ENCODE results near the gene COMMD9.

The COMMD9 gene

DNA sequence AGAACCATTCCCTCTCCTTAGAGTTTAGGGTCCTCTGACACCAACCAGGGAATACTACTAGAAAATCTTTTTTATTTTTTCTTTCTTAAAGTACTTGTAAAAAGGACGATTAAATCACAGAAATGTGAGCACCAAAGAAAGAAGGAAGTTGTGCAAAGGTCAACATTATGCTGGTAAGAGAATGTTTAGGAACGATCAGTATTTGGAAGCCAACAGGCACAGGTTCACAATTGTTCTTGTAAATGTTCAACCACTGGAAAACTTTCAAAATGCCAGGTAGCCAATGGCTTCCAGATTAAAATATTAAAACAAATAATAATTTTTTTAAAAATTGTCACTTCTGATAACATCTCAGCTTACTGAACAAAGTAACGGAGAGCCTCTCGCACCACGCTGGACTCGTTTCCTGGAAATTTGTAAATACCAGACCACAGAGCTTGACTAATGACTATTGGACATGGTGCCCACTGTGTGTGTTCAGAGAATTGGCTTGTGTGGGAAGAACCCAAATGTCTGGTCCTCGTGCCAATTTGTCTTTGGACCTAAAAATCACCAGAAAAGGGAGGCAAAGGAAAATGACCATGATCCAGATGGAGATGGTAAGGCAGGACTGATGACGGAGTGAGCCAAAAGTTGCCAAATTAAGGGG is 20.8 kb downstream of the COMMD9 start:
- no peaks in the 10 kb centered on the region for H4K20me1 ChIP-seq (ENCODE audit: insufficient read depth, low read length)
- H3K27ac ChIP-seq (ENCODE audit: low read length): no peak overlapping the region
- no peak overlapping the region for H3K4me2 ChIP-seq (ENCODE audit: low read depth, low read length)
- no peak for TF ChIP-seq EZH2 (optimal IDR thresholded peaks at IDR 0.05; ENCODE audit: low read depth, low read length)
- TF ChIP-seq CTCF (IDR thresholded peaks at IDR 0.05; ENCODE audit: low read length): no peak
- TF ChIP-seq EZH2phosphoT487 (IDR thresholded peaks at IDR 0.05; ENCODE audit: low read length): no peak
- H3K9me3 ChIP-seq (replicated peaks; ENCODE audit: insufficient read depth, low read length): no peaks in the 10 kb centered on the region
- H3K4me1 ChIP-seq (ENCODE audit: low read length): no peaks in the 10 kb centered on the region
- H3K4me3 ChIP-seq (ENCODE audit: low read length): no peak overlapping the region
- no peak overlapping the region for H2AFZ ChIP-seq (ENCODE audit: low read length)
- H3K79me2 ChIP-seq (ENCODE audit: low read length): no peaks in the 10 kb centered on the region
- no peaks in the 10 kb centered on the region for H3K9me2 ChIP-seq (replicated peaks; ENCODE audit: insufficient read depth, low read length)
- no peaks in the 10 kb centered on the region for H3K27me3 ChIP-seq (replicated peaks; ENCODE audit: insufficient read depth, low read length)
- H3K36me3 ChIP-seq (replicated peaks; ENCODE audit: insufficient read depth, low read length): no peaks in the 10 kb centered on the region
- no peaks in the 10 kb centered on the region for H3F3A ChIP-seq (ENCODE audit: insufficient read depth, low read length)
- H3K9ac ChIP-seq (ENCODE audit: low read length): no peak overlapping the region
- no peak for DNase-seq

- Histone ChIP-seq H2AFZ (ENCODE audit: low read length) (no peak overlapping the region), H3K4me1 (ENCODE audit: low read length) (no peaks in the 10 kb centered on the region), H3K27me3 (replicated peaks; ENCODE audit: insufficient read depth, low read length) (no peaks in the 10 kb centered on the region), H4K20me1 (ENCODE audit: insufficient read depth, low read length) (no peaks in the 10 kb centered on the region), H3F3A (ENCODE audit: insufficient read depth, low read length) (no peaks in the 10 kb centered on the region), H3K9me2 (replicated peaks; ENCODE audit: insufficient read depth, low read length) (no peaks in the 10 kb centered on the region), H3K79me2 (ENCODE audit: low read length) (no peaks in the 10 kb centered on the region), H3K36me3 (replicated peaks; ENCODE audit: insufficient read depth, low read length) (no peaks in the 10 kb centered on the region), H3K4me2 (ENCODE audit: low read depth, low read length) (no peak overlapping the region), H3K4me3 (ENCODE audit: low read length) (no peak overlapping the region), H3K9me3 (replicated peaks; ENCODE audit: insufficient read depth, low read length) (no peaks in the 10 kb centered on the region), H3K27ac (ENCODE audit: low read length) (no peak overlapping the region), H3K9ac (ENCODE audit: low read length) (no peak overlapping the region)
- TF ChIP-seq EZH2 (optimal IDR thresholded peaks at IDR 0.05; ENCODE audit: low read depth, low read length): no peak
- TF ChIP-seq CTCF (IDR thresholded peaks at IDR 0.05; ENCODE audit: low read length): no peak
- TF ChIP-seq EZH2phosphoT487 (IDR thresholded peaks at IDR 0.05; ENCODE audit: low read length): no peak
- no peak for DNase-seq
These were observed 22.5 kb downstream of the COMMD9 start for GRCh38 chr11:36266767-36267166.

DNA sequence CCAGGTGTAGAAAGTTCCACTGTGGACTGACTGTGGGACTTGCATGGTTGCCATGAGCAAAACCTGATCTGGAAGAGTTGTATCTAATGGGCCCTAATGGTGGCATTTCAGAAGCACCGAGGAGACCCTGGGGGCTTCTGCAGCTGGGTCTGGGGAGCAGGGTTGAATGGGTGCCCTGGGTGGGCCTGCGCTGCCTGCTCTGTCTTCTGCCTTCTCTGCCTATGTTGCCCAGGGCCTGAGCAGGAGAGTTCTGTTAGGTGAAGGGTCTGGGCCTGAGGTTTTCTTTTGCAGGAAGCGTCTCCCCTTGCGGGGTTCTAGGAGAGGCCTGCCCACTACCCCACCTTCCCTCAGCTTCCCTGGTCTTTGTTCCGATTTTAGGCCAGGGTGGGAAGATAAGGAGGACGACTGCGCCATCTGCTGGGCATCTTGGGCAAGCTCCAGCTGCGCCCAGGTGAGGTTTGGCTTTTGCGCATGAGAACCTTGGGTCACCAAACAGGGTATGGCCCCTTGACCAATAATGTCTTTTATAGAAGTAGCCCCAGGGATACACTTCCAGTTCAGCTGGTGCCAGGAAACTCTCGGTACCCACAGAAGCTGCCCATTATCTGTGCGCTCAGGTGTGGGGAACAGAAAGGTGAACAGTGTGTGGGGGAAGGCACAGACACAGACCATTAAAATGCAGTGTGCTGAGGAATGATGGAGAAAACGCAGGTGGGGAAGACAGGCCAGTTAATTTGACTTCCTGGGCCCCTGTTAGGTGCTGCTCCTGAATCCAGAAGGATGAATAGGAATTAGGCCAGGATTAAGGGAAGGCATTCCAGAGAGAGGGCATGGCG is 23.2 kb downstream of the COMMD9 start:
- Histone ChIP-seq H3K27ac (ENCODE audit: low read length) (no peak overlapping the region), H2AFZ (ENCODE audit: low read length) (peak overlapping the region; percentile 20; the same call in 1 of the 2 replicates), H3K9ac (ENCODE audit: low read length) (no peak overlapping the region), H3K27me3 (replicated peaks; ENCODE audit: insufficient read depth, low read length) (no peaks in the 10 kb centered on the region), H3F3A (ENCODE audit: insufficient read depth, low read length) (no peaks in the 10 kb centered on the region), H3K79me2 (ENCODE audit: low read length) (no peaks in the 10 kb centered on the region), H3K9me2 (replicated peaks; ENCODE audit: insufficient read depth, low read length) (no peaks in the 10 kb centered on the region), H3K36me3 (replicated peaks; ENCODE audit: insufficient read depth, low read length) (no peaks in the 10 kb centered on the region), H3K4me1 (ENCODE audit: low read length) (no peaks in the 10 kb centered on the region), H3K4me2 (ENCODE audit: low read depth, low read length) (no peak overlapping the region), H3K4me3 (ENCODE audit: low read length) (no peak overlapping the region), H3K9me3 (replicated peaks; ENCODE audit: insufficient read depth, low read length) (no peaks in the 10 kb centered on the region), H4K20me1 (ENCODE audit: insufficient read depth, low read length) (no peaks in the 10 kb centered on the region)
- TF ChIP-seq CTCF (IDR thresholded peaks at IDR 0.05; ENCODE audit: low read length) (peak; percentile 93), EZH2 (optimal IDR thresholded peaks at IDR 0.05; ENCODE audit: low read depth, low read length) (no peak)
- DNase-seq: peak; percentile 43

Measured in MM.1S (cell line).